PC-3 (cell line): ENCODE measurements around the gene FGFBP2. TPM values are rescaled to one million over a fixed set of nuclear protein-coding genes. Genes with fewer than 3 reads are reported as not detected.

Source experiments
- ATAC-seq: fragments of 200-7000 bp; cut with Tn5 transposase; 2 replicates; pipeline ENCODE4 v1.9.1; 2020; ENCODE audit warnings: mild to moderate bottlenecking, moderate library complexity
- BruUV-seq: library from RNA; stranded (reverse); fragments of 400-500 nt; replicated peaks from 2 replicates; lab custom pipeline; 2021; lab: Mats Ljungman, UMichigan
- CTCF ChIA-PET: fragments of 300-600 bp; sonication (Branson Sonifier 250); formaldehyde crosslinking; loops from one replicate; lab custom pipeline; 2022; ENCODE audit warnings: antibody characterized with exemption; lab: Charles Lee
- POLR2A ChIA-PET: fragments of 300-600 bp; sonication (Branson Sonifier 250); formaldehyde crosslinking; loops from one replicate; lab custom pipeline; 2022; ENCODE audit warnings: antibody characterized with exemption; ENCODE audit not compliant: unreplicated experiment; lab: Charles Lee
- DNase-seq: peaks from one replicate; pipeline ENCODE4 v3.0.0-alpha.2; 2015
- H2AFZ ChIP-seq: fragments of 300-600 bp; sonication (generic); 2 replicates; pipeline ENCODE4 v1.6.0; 2016; ENCODE audit warnings: antibody characterized with exemption, low read length
- H3F3A ChIP-seq: fragments of 300-600 bp; sonication (generic); one replicate; pipeline ENCODE4 v1.6.0; 2017; ENCODE audit warnings: antibody characterized with exemption, low read length, control low read depth, mild to moderate bottlenecking; ENCODE audit not compliant: unreplicated experiment
- H3K27ac ChIP-seq: fragments of 300-600 bp; sonication (generic); 2 replicates; pipeline ENCODE4 v1.5.1; 2016; ENCODE audit warnings: mild to moderate bottlenecking, low read length
- H3K27me3 ChIP-seq: fragments of 300-600 bp; sonication (generic); 2 replicates; pipeline ENCODE4 v1.6.1; 2016; ENCODE audit warnings: low read length, mixed read lengths
- H3K36me3 ChIP-seq: fragments of 300-600 bp; sonication (generic); 2 replicates; pipeline ENCODE4 v1.6.1; 2016; ENCODE audit warnings: low read depth, mixed run types, low read length, mixed read lengths
- H3K4me1 ChIP-seq: fragments of 300-600 bp; sonication (generic); 2 replicates; pipeline ENCODE4 v1.5.1; 2016; ENCODE audit warnings: low read length; ENCODE audit not compliant: insufficient read depth
- H3K4me2 ChIP-seq: fragments of 300-600 bp; sonication (generic); 2 replicates; pipeline ENCODE4 v1.6.0; 2016; ENCODE audit warnings: low read length
- H3K4me3 ChIP-seq: fragments of 300-600 bp; sonication (generic); 2 replicates; pipeline ENCODE4 v1.5.1; 2016; ENCODE audit warnings: mild to moderate bottlenecking, low read length, mixed read lengths
- H3K79me2 ChIP-seq: fragments of 300-600 bp; sonication (generic); 2 replicates; pipeline ENCODE4 v1.6.1; 2017; ENCODE audit warnings: low read length, mixed read lengths
- H3K9ac ChIP-seq: fragments of 300-600 bp; sonication (generic); 2 replicates; pipeline ENCODE4 v1.6.0; 2016; ENCODE audit warnings: mild to moderate bottlenecking, low read length
- H3K9me2 ChIP-seq: fragments of 300-600 bp; sonication (generic); replicated peaks from 2 replicates; pipeline ENCODE4 v1.6.1; 2016; ENCODE audit warnings: mixed run types, low read length, mixed read lengths
- H3K9me3 ChIP-seq: fragments of 300-600 bp; sonication (generic); 2 replicates; pipeline ENCODE4 v1.6.1; 2016; ENCODE audit warnings: low read length, mixed read lengths
- H4K20me1 ChIP-seq: fragments of 300-600 bp; sonication (generic); 2 replicates; pipeline ENCODE4 v1.6.1; 2016; ENCODE audit warnings: low read length, mixed read lengths
- CTCF ChIP-seq: fragments of 300-600 bp; sonication (generic); conservative IDR thresholded peaks from 2 replicates; pipeline ENCODE4 v1.5.1; 2017; ENCODE audit warnings: antibody characterized with exemption, low read depth, mild to moderate bottlenecking, low read length
- EZH2 ChIP-seq: fragments of 300-600 bp; sonication (generic); IDR thresholded peaks from one replicate; pipeline ENCODE4 v1.6.1; 2017; ENCODE audit warnings: antibody characterized with exemption, mild to moderate bottlenecking, low read length; ENCODE audit not compliant: unreplicated experiment
- EZH2phosphoT487 ChIP-seq: fragments of 300-600 bp; sonication (generic); IDR thresholded peaks from 2 replicates; pipeline ENCODE4 v1.6.1; 2018; ENCODE audit warnings: mild to moderate bottlenecking, antibody characterized with exemption, low read length, borderline replicate concordance
- intact Hi-C: fragments of 100-400 bp; cut with micrococcal nuclease; formaldehyde crosslinking; loops from 2 replicates; pipeline ENCODE4 v1.9.0; 2023
- total RNA-seq: library from RNA; depleted of rRNA; stranded (reverse); fragments of >200 nt; gene quantifications from 2 replicates; pipeline ENCODE4 v1.2.3, GENCODE V29; 2014

The FGFBP2 gene
- total RNA-seq, 1 experiment from 2014 or later, result not detected

- Histone ChIP-seq H3K4me3 (peak overlapping the region; percentile 63), H4K20me1 (no peaks in the 10 kb centered on the region), H3K9me3 (no peaks in the 10 kb centered on the region), H2AFZ (no peak overlapping the region), H3K9ac (no peak overlapping the region), H3K9me2 (no peaks in the 10 kb centered on the region), H3K79me2 (peaks cover 29% of the 10 kb centered on the region), H3F3A (no peaks in the 10 kb centered on the region), H3K36me3 (peaks cover 7% of the 10 kb centered on the region), H3K27ac (0 out of 2 replicates have a peak overlapping the region, but pooled peaks have one; percentile 60), H3K4me1 (peaks cover 37% of the 10 kb centered on the region), H3K27me3 (no peaks in the 10 kb centered on the region), H3K4me2 (peak overlapping the region; percentile 79)
- intact Hi-C loops, result loop anchor here (5.0 kb wide), 1 partner anchor 54 kb away; no protein-coding TSS in a partner anchor
- no TSS peak for BruUV-seq
- no peak for ATAC-seq
- DNase-seq, result peak; percentile 30
- POLR2A ChIA-PET, result no interaction called here
- TF ChIP-seq EZH2phosphoT487 (no peak), CTCF (no peak)
- CTCF ChIA-PET, result no interaction called here
These were observed 26.5 kb downstream of the FGFBP2 start for GRCh38 chr4:15936495-15936894.

GRCh38 chr4:15935504-15936402 is 27.2 kb downstream of the FGFBP2 start:
- no peaks in the 10 kb centered on the region for H3F3A ChIP-seq
- peaks cover 7% of the 10 kb centered on the region for H3K36me3 ChIP-seq
- no TSS peak for BruUV-seq
- H3K4me2 ChIP-seq, result peak overlapping the region; percentile 79
- H3K9me2 ChIP-seq, result no peaks in the 10 kb centered on the region
- ChIA-PET CTCF (no interaction called here), POLR2A (no interaction called here)
- no peaks in the 10 kb centered on the region for H3K27me3 ChIP-seq
- H4K20me1 ChIP-seq, result no peaks in the 10 kb centered on the region
- TF ChIP-seq EZH2phosphoT487, result no peak
- TF ChIP-seq CTCF, result no peak
- TF ChIP-seq EZH2, result no peak
- no peak for DNase-seq
- no peak overlapping the region for H3K9ac ChIP-seq
- intact Hi-C loops, result loop anchor here (5.0 kb wide), 1 partner anchor 53 kb away; no protein-coding TSS in a partner anchor
- H2AFZ ChIP-seq, result no peak overlapping the region
- peaks cover 37% of the 10 kb centered on the region for H3K4me1 ChIP-seq
- peaks cover 29% of the 10 kb centered on the region for H3K79me2 ChIP-seq
- no peak for ATAC-seq
- peak overlapping the region; percentile 60; the same call in 1 of the 2 replicates for H3K27ac ChIP-seq
- peak overlapping the region; percentile 63 for H3K4me3 ChIP-seq
- H3K9me3 ChIP-seq, result no peaks in the 10 kb centered on the region

GRCh38 chr4:15934259-15934658 is 28.7 kb downstream of the FGFBP2 start:
- CTCF ChIA-PET, result no interaction called here
- TF ChIP-seq CTCF (no peak), EZH2phosphoT487 (no peak), EZH2 (no peak)
- peak overlapping the region; percentile 72 for H3K27ac ChIP-seq

More at GRCh38 chr4:15934259-15934658, 28.7 kb downstream of the FGFBP2 start:
- intact Hi-C loops, result no loop called here
- no peaks in the 10 kb centered on the region for H4K20me1 ChIP-seq
- no peaks in the 10 kb centered on the region for H3K27me3 ChIP-seq
- peaks cover 37% of the 10 kb centered on the region for H3K4me1 ChIP-seq
- POLR2A ChIA-PET, result no interaction called here
- ATAC-seq (no peak), DNase-seq (peak; percentile 52)
- no peak overlapping the region for H3K4me3 ChIP-seq
- H3K79me2 ChIP-seq, result peaks cover 29% of the 10 kb centered on the region
- no peak overlapping the region for H3K4me2 ChIP-seq
- no peaks in the 10 kb centered on the region for H3K9me3 ChIP-seq
- peaks cover 7% of the 10 kb centered on the region for H3K36me3 ChIP-seq
- no TSS peak for BruUV-seq
- H2AFZ ChIP-seq, result no peak overlapping the region
- no peaks in the 10 kb centered on the region for H3F3A ChIP-seq
- H3K9ac ChIP-seq, result peak overlapping the region; percentile 4; the same call in 1 of the 2 replicates
- H3K9me2 ChIP-seq, result no peaks in the 10 kb centered on the region
